ENCODE data around the gene STK17B. TPM values are rescaled to one million over a fixed set of nuclear protein-coding genes. Genes with fewer than 3 reads are reported as not detected.

Gene STK17B
- total RNA-seq, 2 experiments from 2014 or later, result 159 to 178 TPM

DNA sequence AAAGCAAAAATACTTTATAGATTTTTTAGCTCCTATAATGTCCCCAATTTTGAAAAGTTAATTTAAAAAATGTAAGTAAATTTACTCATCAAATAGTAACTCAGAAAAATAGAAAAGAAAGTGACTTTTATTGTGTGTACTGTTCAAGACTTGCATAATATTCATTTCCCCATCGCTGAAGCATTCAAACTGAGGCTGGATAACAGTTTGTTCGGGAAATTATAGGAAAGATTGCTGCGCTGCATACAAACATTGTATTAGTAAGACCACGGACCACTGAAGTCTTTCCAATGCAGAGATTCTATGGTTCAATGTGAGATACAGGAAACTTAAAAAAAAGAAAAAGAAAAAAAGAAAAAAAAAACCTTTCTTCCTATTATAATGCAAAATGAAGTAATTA, 10.4 kb downstream of the STK17B start:
- peaks cover 79% of the 10 kb centered on the region for H3K36me3 Mint-ChIP-seq (ENCODE audit: low read depth)
- intact Hi-C loops (cut with DNase I, micrococcal nuclease), result loop anchor here (1.0 to 10.0 kb wide), 7 partner anchors 10 to 1274 kb away; partner anchors contain the start of genes STK17B (in 2 of the 2) and SF3B1 (in 1 of the 2)
- ChIA-PET CTCF (interaction anchor here (1.2 to 1.5 kb wide), 2 partner anchors 17 to 176 kb away, joined by 3 to 4 read pairs; no protein-coding TSS in a partner anchor), POLR2A (interaction anchor here (0.8 kb wide), 1 partner anchor 140 kb away, joined by 5 read pairs; no protein-coding TSS in a partner anchor)
- DNase-seq (no peak), ATAC-seq (no peak)
- H3K27me3 Mint-ChIP-seq, result no peaks in the 10 kb centered on the region
- H3K4me3 Mint-ChIP-seq, result peak overlapping the region; percentile 92
- peak overlapping the region; percentile 90 for H3K27ac Mint-ChIP-seq
- peaks cover 77% of the 10 kb centered on the region for H3K4me1 Mint-ChIP-seq
- H3K9me3 Mint-ChIP-seq (ENCODE audit: low read depth), result no peaks in the 10 kb centered on the region

GRCh38 chr2:196160101-196160500, 11.3 kb downstream of the STK17B start:
- Mint-ChIP-seq H3K9me3 (ENCODE audit: low read depth) (no peaks in the 10 kb centered on the region), H3K36me3 (ENCODE audit: low read depth) (peaks cover 78% of the 10 kb centered on the region), H3K27ac (peak overlapping the region; percentile 90), H3K4me1 (peaks cover 76% of the 10 kb centered on the region), H3K27me3 (no peaks in the 10 kb centered on the region), H3K4me3 (peak overlapping the region; percentile 56)
- intact Hi-C loops (cut with DNase I, micrococcal nuclease), result loop anchor here (1.0 to 10.0 kb wide), 7 partner anchors 11 to 1275 kb away; partner anchors contain the start of genes STK17B (in 2 of the 2) and SF3B1 (in 1 of the 2)
- ChIA-PET CTCF (interaction anchor here (0.6 to 1.5 kb wide), 4 partner anchors 11 to 177 kb away, joined by 3 to 4 read pairs (median 4); no protein-coding TSS in a partner anchor), POLR2A (interaction anchor here (0.6 to 0.7 kb wide), 3 partner anchors 10 to 1884 kb away, joined by 3 to 5 read pairs (median 3); no protein-coding TSS in a partner anchor)
- ATAC-seq, result peak; percentile 45
- DNase-seq, result peak; percentile 73

DNA sequence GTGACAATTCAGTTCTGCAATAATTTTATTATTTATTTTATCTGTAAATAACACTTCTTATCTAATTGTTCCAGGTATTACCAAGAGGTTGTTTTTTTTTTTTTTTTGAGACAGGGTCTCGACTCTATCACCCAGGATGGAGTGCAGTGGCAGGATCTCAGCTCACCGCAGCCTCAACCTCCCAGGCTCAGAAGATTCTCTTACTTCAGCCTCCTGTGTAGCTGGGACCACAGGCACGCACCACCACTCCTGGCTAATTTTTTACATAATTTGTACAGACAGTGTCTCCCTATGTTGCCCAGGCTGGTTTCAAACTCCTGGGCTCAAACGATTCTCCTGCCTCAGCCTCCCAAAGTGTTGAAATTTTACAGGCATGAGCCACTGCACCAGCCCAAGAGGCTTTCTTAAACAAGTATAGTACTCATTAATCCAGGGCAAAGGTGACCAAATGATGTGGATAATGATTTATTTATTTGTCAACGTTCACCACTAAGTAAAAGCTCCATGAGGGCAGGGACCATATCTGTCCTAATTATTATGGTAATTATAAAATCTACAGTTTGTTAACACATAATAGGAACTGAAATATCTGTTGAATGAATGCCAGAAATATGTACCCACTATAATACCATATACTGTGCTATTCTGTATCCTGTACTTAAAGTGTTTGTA, 12.0 kb downstream of the STK17B start:
- H3K9me3 Mint-ChIP-seq (ENCODE audit: low read depth), result no peaks in the 10 kb centered on the region
- ChIA-PET CTCF (interaction anchor here (0.6 to 1.7 kb wide), 8 partner anchors 11 to 177 kb away, joined by 3 to 9 read pairs (median 4); no protein-coding TSS in a partner anchor), POLR2A (no interaction called here)
- intact Hi-C loops (cut with DNase I, micrococcal nuclease), result loop anchor here in 1 of 2 experiments (1.0 to 2.0 kb wide), 2 partner anchors 8 to 15 kb away; no protein-coding TSS in a partner anchor
- peaks cover 77% of the 10 kb centered on the region for H3K4me1 Mint-ChIP-seq
- peak overlapping the region; percentile 76 for H3K4me3 Mint-ChIP-seq
- peak; percentile 57 for DNase-seq
- H3K27ac Mint-ChIP-seq, result peak overlapping the region; percentile 91
- no peaks in the 10 kb centered on the region for H3K27me3 Mint-ChIP-seq
- peak; percentile 9 for ATAC-seq
- peaks cover 78% of the 10 kb centered on the region for H3K36me3 Mint-ChIP-seq (ENCODE audit: low read depth)

GRCh38 chr2:196155575-196155974, 15.8 kb downstream of the STK17B start:
- H3K27ac Mint-ChIP-seq, result peak overlapping the region; percentile 83
- peaks cover 79% of the 10 kb centered on the region for H3K36me3 Mint-ChIP-seq (ENCODE audit: low read depth)
- ChIA-PET POLR2A (no interaction called here), CTCF (interaction anchor here (0.5 to 2.0 kb wide), 3 partner anchors 9 to 121 kb away, joined by 3 to 6 read pairs (median 3); no protein-coding TSS in a partner anchor)
- peaks cover 81% of the 10 kb centered on the region for H3K4me1 Mint-ChIP-seq
- ATAC-seq (no peak), DNase-seq (no peak)
- peak overlapping the region; percentile 32 for H3K4me3 Mint-ChIP-seq
- no peaks in the 10 kb centered on the region for H3K27me3 Mint-ChIP-seq
- intact Hi-C loops (cut with DNase I, micrococcal nuclease), result no loop called here
- H3K9me3 Mint-ChIP-seq (ENCODE audit: low read depth), result peaks cover 4% of the 10 kb centered on the region

DNA sequence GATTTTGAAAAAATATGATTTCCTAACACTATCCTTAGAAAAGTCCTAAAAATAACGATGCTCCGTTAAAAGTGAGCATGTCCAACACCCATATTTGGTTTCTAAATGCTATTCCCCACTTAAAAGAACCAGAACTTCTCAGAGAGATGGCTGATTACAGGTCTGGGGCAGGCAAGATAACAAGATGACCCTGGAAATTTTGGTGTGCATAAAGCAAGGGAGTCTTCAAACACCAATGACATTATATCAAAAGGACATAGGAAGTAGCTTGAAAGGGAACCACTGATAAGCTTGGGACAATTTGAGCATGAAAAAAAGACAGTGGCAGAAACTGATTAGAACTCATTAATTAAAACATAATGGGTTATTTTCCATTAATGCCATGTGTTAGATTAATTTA, 17.9 kb downstream of the STK17B start:
- ChIA-PET CTCF (interaction anchor here (0.6 to 1.6 kb wide), 5 partner anchors 13 to 125 kb away, joined by 3 to 7 read pairs (median 3); no protein-coding TSS in a partner anchor), POLR2A (no interaction called here)
- Mint-ChIP-seq H3K4me1 (peaks cover 90% of the 10 kb centered on the region), H3K27me3 (no peaks in the 10 kb centered on the region), H3K4me3 (peak overlapping the region; percentile 44), H3K27ac (peak overlapping the region; percentile 82), H3K36me3 (ENCODE audit: low read depth) (peaks cover 83% of the 10 kb centered on the region), H3K9me3 (ENCODE audit: low read depth) (peaks cover 4% of the 10 kb centered on the region)
- intact Hi-C loops (cut with DNase I, micrococcal nuclease), result loop anchor here in 1 of 2 experiments (1.0 kb wide), 1 partner anchor 9 kb away; no protein-coding TSS in a partner anchor
- DNase-seq (no peak), ATAC-seq (no peak)

GRCh38 chr2:196149948-196150347, 21.4 kb downstream of the STK17B start:
- no peaks in the 10 kb centered on the region for H3K27me3 Mint-ChIP-seq
- H3K4me1 Mint-ChIP-seq, result peaks cover 90% of the 10 kb centered on the region
- intact Hi-C loops (cut with DNase I, micrococcal nuclease), result loop anchor here (2.0 to 5.0 kb wide), 2 partner anchors 15 to 588 kb away; no protein-coding TSS in a partner anchor
- ATAC-seq (peak; percentile 27), DNase-seq (no peak)
- CTCF ChIA-PET, result interaction anchor here (0.6 to 1.5 kb wide), 4 partner anchors 8 to 576 kb away, joined by 3 to 5 read pairs (median 4); no protein-coding TSS in a partner anchor
- H3K27ac Mint-ChIP-seq, result peak overlapping the region; percentile 92
- POLR2A ChIA-PET, result no interaction called here
- peak overlapping the region; percentile 11 for H3K4me3 Mint-ChIP-seq
- H3K9me3 Mint-ChIP-seq (ENCODE audit: low read depth), result peaks cover 4% of the 10 kb centered on the region
- H3K36me3 Mint-ChIP-seq (ENCODE audit: low read depth), result peaks cover 80% of the 10 kb centered on the region

DNA sequence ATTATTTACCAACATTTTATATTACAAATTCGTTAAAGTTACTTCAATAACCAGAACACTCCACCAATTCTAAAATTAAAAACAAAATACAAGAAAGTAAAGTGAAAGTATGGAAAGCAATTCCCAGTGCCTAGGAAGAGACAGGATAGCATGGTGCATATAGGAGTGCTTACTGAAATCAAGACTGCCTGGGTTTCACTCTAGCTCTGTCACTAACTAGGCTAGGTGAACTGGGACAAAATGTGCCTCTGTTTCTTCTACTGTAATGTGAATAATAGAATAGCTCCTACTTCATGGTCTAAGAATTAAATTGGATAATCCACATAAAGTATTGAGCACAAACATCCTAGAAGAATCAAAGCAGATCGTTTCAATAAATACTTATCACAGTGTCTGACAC, 22.6 kb downstream of the STK17B start:
- Mint-ChIP-seq H3K36me3 (ENCODE audit: low read depth) (peaks cover 80% of the 10 kb centered on the region), H3K27me3 (no peaks in the 10 kb centered on the region), H3K9me3 (ENCODE audit: low read depth) (peaks cover 4% of the 10 kb centered on the region), H3K4me3 (peak overlapping the region; percentile 39), H3K27ac (peak overlapping the region; percentile 92), H3K4me1 (peaks cover 90% of the 10 kb centered on the region)
- CTCF ChIA-PET, result interaction anchor here (0.6 to 1.5 kb wide), 6 partner anchors 9 to 128 kb away, joined by 3 to 4 read pairs (median 3); no protein-coding TSS in a partner anchor
- DNase-seq, result no peak
- intact Hi-C loops (cut with DNase I, micrococcal nuclease), result loop anchor here in 1 of 2 experiments (5.0 kb wide), 1 partner anchor 586 kb away; no protein-coding TSS in a partner anchor
- POLR2A ChIA-PET, result interaction anchor here (0.5 kb wide), 1 partner anchor 28 kb away, joined by 3 read pairs; no protein-coding TSS in a partner anchor
- peak; percentile 24 for ATAC-seq

- ATAC-seq (no peak), DNase-seq (no peak)
- intact Hi-C loops (cut with DNase I, micrococcal nuclease), result loop anchor here in 1 of 2 experiments (2.0 to 5.0 kb wide), 2 partner anchors 14 to 583 kb away; no protein-coding TSS in a partner anchor
- no peaks in the 10 kb centered on the region for H3K27me3 Mint-ChIP-seq
- peak overlapping the region; percentile 79 for H3K27ac Mint-ChIP-seq
- peaks cover 79% of the 10 kb centered on the region for H3K4me1 Mint-ChIP-seq
- H3K9me3 Mint-ChIP-seq (ENCODE audit: low read depth), result no peaks in the 10 kb centered on the region
- H3K4me3 Mint-ChIP-seq, result peak overlapping the region; percentile 19
- ChIA-PET POLR2A (no interaction called here), CTCF (interaction anchor here (0.8 to 1.3 kb wide), 3 partner anchors 18 to 308 kb away, joined by 3 read pairs; no protein-coding TSS in a partner anchor)
- peaks cover 84% of the 10 kb centered on the region for H3K36me3 Mint-ChIP-seq (ENCODE audit: low read depth)
Observed at GRCh38 chr2:196145256-196145655, 26.1 kb downstream of the STK17B start.

- H3K9me3 Mint-ChIP-seq (ENCODE audit: low read depth), result no peaks in the 10 kb centered on the region
- H3K36me3 Mint-ChIP-seq (ENCODE audit: low read depth), result peaks cover 85% of the 10 kb centered on the region
- intact Hi-C loops (cut with DNase I, micrococcal nuclease), result loop anchor here (1.0 to 5.0 kb wide), 4 partner anchors 9 to 582 kb away; no protein-coding TSS in a partner anchor
- peak overlapping the region; percentile 79 for H3K27ac Mint-ChIP-seq
- ChIA-PET CTCF (interaction anchor here (0.6 to 1.8 kb wide), 8 partner anchors 13 to 309 kb away, joined by 3 to 6 read pairs (median 4); no protein-coding TSS in a partner anchor), POLR2A (interaction anchor here (0.7 to 1.4 kb wide), 3 partner anchors 18 to 134 kb away, joined by 3 to 4 read pairs (median 3); no protein-coding TSS in a partner anchor)
- ATAC-seq (peak; percentile 63), DNase-seq (no peak)
- H3K27me3 Mint-ChIP-seq, result no peaks in the 10 kb centered on the region
- peaks cover 73% of the 10 kb centered on the region for H3K4me1 Mint-ChIP-seq
- H3K4me3 Mint-ChIP-seq, result peak overlapping the region; percentile 39
Observed at GRCh38 chr2:196144513-196145126, 26.8 kb downstream of the STK17B start.

- H3K9me3 Mint-ChIP-seq (ENCODE audit: low read depth), result no peaks in the 10 kb centered on the region
- no peaks in the 10 kb centered on the region for H3K27me3 Mint-ChIP-seq
- ChIA-PET CTCF (interaction anchor here (0.6 to 2.3 kb wide), 6 partner anchors 13 to 135 kb away, joined by 3 to 8 read pairs (median 4); no protein-coding TSS in a partner anchor), POLR2A (interaction anchor here (0.5 to 1.4 kb wide), 4 partner anchors 43 to 819 kb away, joined by 3 to 7 read pairs (median 4); no protein-coding TSS in a partner anchor)
- peak; percentile 62 for ATAC-seq
- intact Hi-C loops (cut with DNase I, micrococcal nuclease), result loop anchor here (1.0 to 5.0 kb wide), 5 partner anchors 10 to 133 kb away; no protein-coding TSS in a partner anchor
- DNase-seq, result no peak
- peaks cover 83% of the 10 kb centered on the region for H3K36me3 Mint-ChIP-seq (ENCODE audit: low read depth)
- H3K4me3 Mint-ChIP-seq, result peak overlapping the region; percentile 39
- H3K4me1 Mint-ChIP-seq, result peaks cover 68% of the 10 kb centered on the region
- peak overlapping the region; percentile 87 for H3K27ac Mint-ChIP-seq
Observed at GRCh38 chr2:196143730-196144131, 27.6 kb downstream of the STK17B start.
